Epithelial cell of esophagus (primary cell): ENCODE results near the gene KLRF1.

Experiments used
- DNase-seq: peaks from one replicate; pipeline ENCODE4 v3.0.0; 2010; ENCODE audit warnings: low read depth
- H3K4me3 ChIP-seq: 2 replicates; pipeline ENCODE4 v1.5.1; 2011; ENCODE audit warnings: mild to moderate bottlenecking, low read length, control low read depth
- TF ChIP-seq, protein P1 (sequence below): IDR thresholded peaks from 2 replicates; pipeline ENCODE4 v1.5.1; 2011; ENCODE audit warnings: low read depth, mild to moderate bottlenecking, low read length, control low read depth, inconsistent platforms; ENCODE audit not compliant: insufficient read depth; ENCODE audit errors: missing control alignments

Gene KLRF1

DNA sequence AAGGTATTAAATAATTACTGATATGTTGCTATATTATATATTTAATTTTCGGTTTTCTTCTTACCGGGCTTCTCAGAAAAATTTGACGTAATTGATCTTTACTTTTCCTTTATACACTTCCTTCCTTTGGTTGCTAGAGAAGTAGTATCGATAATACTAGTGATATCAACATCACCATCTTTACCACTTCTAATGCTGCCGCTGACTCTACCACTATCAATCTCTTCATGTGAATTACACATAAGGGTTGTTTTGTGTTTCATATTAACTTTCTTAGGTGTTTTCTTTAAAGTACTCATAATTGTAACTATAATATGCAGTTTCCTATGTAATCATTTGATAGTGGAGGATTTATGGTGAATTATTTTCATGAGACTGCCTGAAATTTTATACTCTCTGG, 30.9 kb upstream of the KLRF1 start:
- no peak overlapping the region for H3K4me3 ChIP-seq
- DNase-seq = no peak

GRCh38 chr12:9796971-9797370, 30.3 kb upstream of the KLRF1 start:
- H3K4me3 ChIP-seq = no peak overlapping the region
- TF ChIP-seq, protein P1, sequence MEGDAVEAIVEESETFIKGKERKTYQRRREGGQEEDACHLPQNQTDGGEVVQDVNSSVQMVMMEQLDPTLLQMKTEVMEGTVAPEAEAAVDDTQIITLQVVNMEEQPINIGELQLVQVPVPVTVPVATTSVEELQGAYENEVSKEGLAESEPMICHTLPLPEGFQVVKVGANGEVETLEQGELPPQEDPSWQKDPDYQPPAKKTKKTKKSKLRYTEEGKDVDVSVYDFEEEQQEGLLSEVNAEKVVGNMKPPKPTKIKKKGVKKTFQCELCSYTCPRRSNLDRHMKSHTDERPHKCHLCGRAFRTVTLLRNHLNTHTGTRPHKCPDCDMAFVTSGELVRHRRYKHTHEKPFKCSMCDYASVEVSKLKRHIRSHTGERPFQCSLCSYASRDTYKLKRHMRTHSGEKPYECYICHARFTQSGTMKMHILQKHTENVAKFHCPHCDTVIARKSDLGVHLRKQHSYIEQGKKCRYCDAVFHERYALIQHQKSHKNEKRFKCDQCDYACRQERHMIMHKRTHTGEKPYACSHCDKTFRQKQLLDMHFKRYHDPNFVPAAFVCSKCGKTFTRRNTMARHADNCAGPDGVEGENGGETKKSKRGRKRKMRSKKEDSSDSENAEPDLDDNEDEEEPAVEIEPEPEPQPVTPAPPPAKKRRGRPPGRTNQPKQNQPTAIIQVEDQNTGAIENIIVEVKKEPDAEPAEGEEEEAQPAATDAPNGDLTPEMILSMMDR = no peak
- DNase-seq = no peak

More for the DNA sequence above, 30.9 kb upstream of the KLRF1 start:
- TF ChIP-seq, protein P1 = no peak

GRCh38 chr12:9797722-9798619, 29.3 kb upstream of the KLRF1 start:
- H3K4me3 ChIP-seq = no peak overlapping the region
- TF ChIP-seq, protein P1 = peak; percentile 88
- peak; percentile 94 for DNase-seq

GRCh38 chr12:9799961-9800360, 27.3 kb upstream of the KLRF1 start:
- no peak for DNase-seq
- TF ChIP-seq, protein P1 = no peak
- no peak overlapping the region for H3K4me3 ChIP-seq

DNA sequence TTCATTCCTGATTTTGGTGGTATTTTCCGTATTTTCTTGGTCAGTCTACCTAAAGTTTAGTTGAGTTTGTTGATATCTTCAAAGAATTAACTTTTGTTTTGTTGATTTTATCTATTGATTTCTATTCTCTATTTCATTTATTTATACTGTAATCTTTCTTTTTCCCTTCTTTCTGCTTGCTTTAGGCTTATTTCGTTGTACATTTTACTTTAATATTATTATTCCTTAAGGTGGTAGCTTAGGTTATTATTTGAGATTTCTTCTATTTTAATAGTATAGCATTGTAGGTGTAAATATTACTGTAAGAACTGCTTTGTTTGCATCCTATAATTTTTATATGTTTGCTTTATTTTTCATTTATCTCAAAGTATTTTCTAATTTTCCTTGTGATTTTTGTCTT, 21.4 kb upstream of the KLRF1 start:
- no peak for DNase-seq
- H3K4me3 ChIP-seq = no peak overlapping the region
- TF ChIP-seq, protein P1 = no peak

GRCh38 chr12:9806714-9807113, 20.6 kb upstream of the KLRF1 start:
- DNase-seq = no peak

DNA sequence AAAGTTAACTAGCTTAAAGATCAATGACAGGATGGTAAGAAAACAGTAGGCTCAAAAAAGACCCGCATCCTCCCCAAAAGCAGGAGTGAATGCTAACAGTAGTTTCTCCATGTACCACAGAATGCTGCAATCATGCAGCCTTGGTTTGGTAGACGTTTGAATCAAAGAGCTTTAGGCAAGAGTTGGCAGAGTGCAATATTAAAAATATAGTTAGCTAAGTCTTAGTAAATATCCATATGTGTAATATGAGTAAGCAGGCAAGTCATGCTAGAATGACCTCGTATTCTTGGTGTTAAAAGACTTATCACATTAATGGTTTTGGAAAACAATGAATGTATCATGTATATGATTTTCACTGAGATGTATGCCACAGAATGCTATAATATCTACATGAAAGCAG, 18.8 kb upstream of the KLRF1 start:
- TF ChIP-seq, protein P1 = no peak
- peak; percentile 32 for DNase-seq
- no peak overlapping the region for H3K4me3 ChIP-seq

More at GRCh38 chr12:9806714-9807113, 20.6 kb upstream of the KLRF1 start:
- TF ChIP-seq, protein P1 = no peak
- H3K4me3 ChIP-seq = no peak overlapping the region
